Vagina (tissue), 2 donors: Measurements from ENCODE around the gene OSBPL10. TPM values are rescaled to one million over a fixed set of nuclear protein-coding genes. Genes with fewer than 3 reads are reported as not detected.

Source experiments
- DNase-seq, 2 donors: peaks; one replicate each; pipeline ENCODE4 v3.0.0-alpha.2; 2017; ENCODE audit errors: extremely low spot score in 2 of 2
- H3K27ac ChIP-seq: fragments of 200-600 bp; sonication (generic); one replicate; pipeline ENCODE4 v1.5.1; 2019
- H3K27me3 ChIP-seq: fragments of 200-600 bp; sonication (generic); one replicate; pipeline ENCODE4 v1.5.1; 2019
- H3K36me3 ChIP-seq, 2 donors: fragments of 200-600 bp; sonication (generic); one replicate each; pipeline ENCODE4 v1.5.1; 2017 to 2019
- H3K4me1 ChIP-seq: fragments of 200-600 bp; sonication (generic); one replicate; pipeline ENCODE4 v1.5.1; 2019
- H3K4me3 ChIP-seq, 2 donors: fragments of 200-600 bp; sonication (generic); 1 replicate in 1 of 2; 2 replicates in 1 of 2; pipeline ENCODE4 v1.5.1; 2016 to 2019
- H3K9me3 ChIP-seq: fragments of 200-600 bp; sonication (generic); one replicate; pipeline ENCODE4 v1.5.1; 2019
- POLR2A ChIP-seq, 2 donors: fragments of 450-650 bp; IDR thresholded peaks; one replicate each; pipeline ENCODE4 v1.6.1; 2017; ENCODE audit warnings: antibody characterized with exemption in 2 of 2, mild to moderate bottlenecking in 2 of 2, moderate library complexity in 2 of 2
- POLR2AphosphoS5 ChIP-seq, 2 donors: sonication (generic); formaldehyde crosslinking; IDR thresholded peaks; one replicate each; pipeline ENCODE4 v1.9.0; 2017; ENCODE audit warnings: antibody characterized with exemption in 2 of 2, mild to moderate bottlenecking in 2 of 2, low read depth in 1 of 2; ENCODE audit not compliant: insufficient read depth in 1 of 2
- intact Hi-C: fragments of 100-400 bp; cut with DNase I; formaldehyde crosslinking; loops from one replicate; pipeline ENCODE4 v1.15.1; 2023
- total RNA-seq: library from RNA; depleted of rRNA; stranded (reverse); fragments of >200 nt; gene quantifications from one replicate; pipeline ENCODE4 v1.2.3, GENCODE V29; 2016
- TF ChIP-seq, protein P1 (sequence below), 3 experiments: fragments of 450-650 bp in 2 of 3; fragments of 200-600 bp in 1 of 3; sonication (generic) in 1 of 3; IDR thresholded peaks; one replicate each; pipeline ENCODE4 v1.5.1; 2017 to 2019; ENCODE audit warnings: antibody characterized with exemption in 3 of 3, mild to moderate bottlenecking in 2 of 3, moderate library complexity in 2 of 3

Gene OSBPL10
- total RNA-seq, 1 donor from 2014 or later = 33.9 TPM

GRCh38 chr3:31966978-31967591, 14.0 kb downstream of the OSBPL10 start:
- no peak overlapping the region for H3K4me3 ChIP-seq
- H3K27ac ChIP-seq = peak overlapping the region; percentile 34
- H3K27me3 ChIP-seq = no peaks in the 10 kb centered on the region
- DNase-seq = no peak
- no peaks in the 10 kb centered on the region for H3K9me3 ChIP-seq
- no peaks in the 10 kb centered on the region for H3K36me3 ChIP-seq
- intact Hi-C loops = no loop called here
- TF ChIP-seq, protein P1, sequence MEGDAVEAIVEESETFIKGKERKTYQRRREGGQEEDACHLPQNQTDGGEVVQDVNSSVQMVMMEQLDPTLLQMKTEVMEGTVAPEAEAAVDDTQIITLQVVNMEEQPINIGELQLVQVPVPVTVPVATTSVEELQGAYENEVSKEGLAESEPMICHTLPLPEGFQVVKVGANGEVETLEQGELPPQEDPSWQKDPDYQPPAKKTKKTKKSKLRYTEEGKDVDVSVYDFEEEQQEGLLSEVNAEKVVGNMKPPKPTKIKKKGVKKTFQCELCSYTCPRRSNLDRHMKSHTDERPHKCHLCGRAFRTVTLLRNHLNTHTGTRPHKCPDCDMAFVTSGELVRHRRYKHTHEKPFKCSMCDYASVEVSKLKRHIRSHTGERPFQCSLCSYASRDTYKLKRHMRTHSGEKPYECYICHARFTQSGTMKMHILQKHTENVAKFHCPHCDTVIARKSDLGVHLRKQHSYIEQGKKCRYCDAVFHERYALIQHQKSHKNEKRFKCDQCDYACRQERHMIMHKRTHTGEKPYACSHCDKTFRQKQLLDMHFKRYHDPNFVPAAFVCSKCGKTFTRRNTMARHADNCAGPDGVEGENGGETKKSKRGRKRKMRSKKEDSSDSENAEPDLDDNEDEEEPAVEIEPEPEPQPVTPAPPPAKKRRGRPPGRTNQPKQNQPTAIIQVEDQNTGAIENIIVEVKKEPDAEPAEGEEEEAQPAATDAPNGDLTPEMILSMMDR (IDR thresholded peaks at IDR 0.05) = no peak
- TF ChIP-seq POLR2AphosphoS5 (IDR thresholded peaks at IDR 0.05; ENCODE audit: insufficient read depth in 1 of 2, low read depth in 1 of 2) (no peak), POLR2A (IDR thresholded peaks at IDR 0.05) (no peak)
- H3K4me1 ChIP-seq = peaks cover 38% of the 10 kb centered on the region

- Histone ChIP-seq H3K4me1 (peaks cover 39% of the 10 kb centered on the region), H3K36me3 (no peaks in the 10 kb centered on the region), H3K4me3 (no peak overlapping the region), H3K27ac (no peak overlapping the region), H3K9me3 (no peaks in the 10 kb centered on the region), H3K27me3 (no peaks in the 10 kb centered on the region)
- DNase-seq = no peak
- intact Hi-C loops = no loop called here
- TF ChIP-seq POLR2A (IDR thresholded peaks at IDR 0.05) = no peak
- no peak for TF ChIP-seq POLR2AphosphoS5 (IDR thresholded peaks at IDR 0.05; ENCODE audit: insufficient read depth in 1 of 2, low read depth in 1 of 2)
- TF ChIP-seq, protein P1 (IDR thresholded peaks at IDR 0.05) = no peak
These were observed 18.3 kb downstream of the OSBPL10 start for GRCh38 chr3:31962801-31963205.

- H3K27ac ChIP-seq = peak overlapping the region; percentile 77
- DNase-seq = no peak
- H3K4me3 ChIP-seq = peak overlapping the region in 1 of 2 donors; percentile 33
- intact Hi-C loops = no loop called here
- no peak for TF ChIP-seq POLR2A (IDR thresholded peaks at IDR 0.05)
- no peak for TF ChIP-seq POLR2AphosphoS5 (IDR thresholded peaks at IDR 0.05; ENCODE audit: insufficient read depth in 1 of 2, low read depth in 1 of 2)
- TF ChIP-seq, protein P1 (IDR thresholded peaks at IDR 0.05) = no peak
- peaks cover 35% of the 10 kb centered on the region for H3K4me1 ChIP-seq
- no peaks in the 10 kb centered on the region for H3K36me3 ChIP-seq
- no peaks in the 10 kb centered on the region for H3K9me3 ChIP-seq
- H3K27me3 ChIP-seq = no peaks in the 10 kb centered on the region
These were observed 20.1 kb downstream of the OSBPL10 start for GRCh38 chr3:31960793-31961431.

DNA sequence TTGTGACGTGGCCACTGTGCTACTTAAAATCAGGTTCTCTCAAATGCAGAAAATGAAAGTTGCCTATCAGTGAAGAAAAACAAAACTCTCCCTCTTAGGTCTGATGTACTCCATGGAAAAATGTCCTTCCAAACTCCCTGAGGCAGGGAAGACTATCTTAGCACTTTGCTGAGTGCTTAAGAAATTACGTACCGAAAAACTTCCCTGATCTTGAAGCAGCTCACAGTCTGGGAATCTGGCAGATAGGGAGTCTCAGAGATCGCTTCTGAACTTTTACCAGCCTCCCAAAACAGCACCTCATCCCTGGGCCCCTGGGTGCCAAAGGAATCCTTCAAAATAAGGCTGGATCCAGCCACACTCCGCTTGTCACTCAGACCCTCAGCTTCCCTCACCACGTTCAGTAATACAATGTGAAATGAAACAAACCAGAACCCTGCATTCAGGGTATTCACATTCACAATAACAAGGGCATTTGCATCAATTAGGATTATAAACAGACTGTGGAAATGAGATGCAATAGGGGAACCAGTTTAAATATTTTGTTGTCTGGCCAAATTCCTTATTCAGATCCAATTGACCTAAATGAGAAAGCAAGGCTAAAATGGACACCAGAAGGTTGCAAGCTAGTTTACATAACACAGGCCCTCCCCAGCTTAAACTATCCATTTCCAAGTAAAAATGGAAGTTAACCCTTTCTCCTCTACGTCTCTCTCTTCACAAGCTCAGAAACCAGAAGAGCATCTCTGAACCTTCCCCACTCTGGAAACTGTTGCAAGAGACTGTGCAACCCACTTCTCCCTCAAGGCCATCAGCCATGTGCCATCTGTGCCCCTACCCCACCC, 20.9 kb downstream of the OSBPL10 start:
- H3K9me3 ChIP-seq = peaks cover 4% of the 10 kb centered on the region
- H3K27ac ChIP-seq = peak overlapping the region; percentile 77
- H3K4me1 ChIP-seq = peaks cover 35% of the 10 kb centered on the region
- H3K36me3 ChIP-seq = no peaks in the 10 kb centered on the region
- TF ChIP-seq, protein P1 (IDR thresholded peaks at IDR 0.05) = no peak
- TF ChIP-seq POLR2AphosphoS5 (IDR thresholded peaks at IDR 0.05; ENCODE audit: insufficient read depth in 1 of 2, low read depth in 1 of 2) (no peak), POLR2A (IDR thresholded peaks at IDR 0.05) (no peak)
- no peaks in the 10 kb centered on the region for H3K27me3 ChIP-seq
- H3K4me3 ChIP-seq = peak overlapping the region; percentile 25 to 33
- DNase-seq = no peak
- intact Hi-C loops = no loop called here
